ENCODE measurements around the gene SNX13. TPM values are rescaled to one million over a fixed set of nuclear protein-coding genes. Genes with fewer than 3 reads are reported as not detected.

Gene SNX13
- total and polyA plus RNA-seq, 8 donors, result 36.1 to 51.4 (median 43.2) TPM

GRCh38 chr7:17806631-17807030 is 133.7 kb downstream of the SNX13 start:
- Histone ChIP-seq H3K9me3 (peaks cover 0 to 2% of the 10 kb centered on the region in 2 donors), H3K36me3 (peaks cover 0 to 30% of the 10 kb centered on the region in 2 donors), H3K27me3 (no peaks in the 10 kb centered on the region), H3K27ac (no peak overlapping the region), H3K4me3 (no peak overlapping the region), H3K4me1 (no peaks in the 10 kb centered on the region)
- DNase-seq, result no peak
- no peak for ATAC-seq
- TF ChIP-seq CTCF (IDR thresholded peaks at IDR 0.05), result no peak
- intact Hi-C loops (cut with DNase I), result no loop called here

GRCh38 chr7:17802056-17802455 is 138.2 kb downstream of the SNX13 start:
- peaks cover 0 to 53% of the 10 kb centered on the region in 2 donors for H3K36me3 ChIP-seq
- H3K4me3 ChIP-seq, result no peak overlapping the region
- no peaks in the 10 kb centered on the region for H3K4me1 ChIP-seq
- H3K27ac ChIP-seq, result no peak overlapping the region
- no peaks in the 10 kb centered on the region for H3K9me3 ChIP-seq
- no peaks in the 10 kb centered on the region for H3K27me3 ChIP-seq
- DNase-seq (no peak), ATAC-seq (no peak)
- TF ChIP-seq CTCF (IDR thresholded peaks at IDR 0.05), result no peak
- intact Hi-C loops (cut with DNase I), result no loop called here

- no peak for ATAC-seq
- intact Hi-C loops (cut with DNase I), result no loop called here
- no peak for TF ChIP-seq CTCF (IDR thresholded peaks at IDR 0.05)
- H3K36me3 ChIP-seq, result peaks cover 0 to 35% of the 10 kb centered on the region in 2 donors
- H3K4me3 ChIP-seq, result no peak overlapping the region
- no peak for DNase-seq
- H3K27ac ChIP-seq, result no peak overlapping the region
- H3K4me1 ChIP-seq, result no peaks in the 10 kb centered on the region
- H3K9me3 ChIP-seq, result no peaks in the 10 kb centered on the region
- H3K27me3 ChIP-seq, result no peaks in the 10 kb centered on the region
These were observed 148.0 kb downstream of the SNX13 start for GRCh38 chr7:17792075-17792936.

GRCh38 chr7:17787257-17787656 is 153.0 kb downstream of the SNX13 start:
- Histone ChIP-seq H3K27me3 (no peaks in the 10 kb centered on the region), H3K9me3 (no peaks in the 10 kb centered on the region), H3K27ac (no peak overlapping the region), H3K36me3 (no peaks in the 10 kb centered on the region), H3K4me1 (no peaks in the 10 kb centered on the region), H3K4me3 (no peak overlapping the region)
- DNase-seq, result no peak
- intact Hi-C loops (cut with DNase I), result no loop called here
- ATAC-seq, result no peak
- TF ChIP-seq CTCF (IDR thresholded peaks at IDR 0.05), result no peak

- Histone ChIP-seq H3K9me3 (no peaks in the 10 kb centered on the region), H3K4me3 (no peak overlapping the region), H3K27ac (no peak overlapping the region), H3K36me3 (no peaks in the 10 kb centered on the region), H3K27me3 (no peaks in the 10 kb centered on the region), H3K4me1 (no peaks in the 10 kb centered on the region)
- DNase-seq (peak in 1 of 4 donors; percentile 30), ATAC-seq (no peak)
- no peak for TF ChIP-seq CTCF (IDR thresholded peaks at IDR 0.05)
- intact Hi-C loops (cut with DNase I), result no loop called here
These were observed 153.9 kb downstream of the SNX13 start for GRCh38 chr7:17786314-17786852.

All from left lung (tissue), 10 donors.